GM06990 (cell line): Measurements from ENCODE around the gene ANKRD44.
"Not testable (repeated sequence)": the region's sequence is repeated elsewhere in the genome, so short reads cannot be mapped to it uniquely, and the experiment has no call there.

Experiments used
- DNase-seq: peaks from one replicate; pipeline ENCODE4 v3.0.0-alpha.2; 2011; ENCODE audit not compliant: insufficient read length; ENCODE audit errors: extremely low read depth
- H3K27me3 ChIP-seq: replicated peaks from 2 replicates; pipeline ENCODE4 v1.6.0; 2011; ENCODE audit warnings: low read length; ENCODE audit not compliant: control insufficient read depth, insufficient read depth
- H3K36me3 ChIP-seq: 2 replicates; pipeline ENCODE4 v1.5.1; 2011; ENCODE audit warnings: low read length; ENCODE audit not compliant: control insufficient read depth, insufficient read depth
- H3K4me3 ChIP-seq: replicated peaks from 2 replicates; pipeline ENCODE4 v1.5.1; 2011; ENCODE audit warnings: low read depth, mild to moderate bottlenecking, control low read depth, low read length
- TF ChIP-seq, protein P1 (sequence below): IDR thresholded peaks from 2 replicates; pipeline ENCODE4 v1.5.1; 2011; ENCODE audit warnings: low read length, control low read depth, mild to moderate bottlenecking, inconsistent platforms; ENCODE audit not compliant: insufficient read depth, poor library complexity, severe bottlenecking

The ANKRD44 gene

DNA sequence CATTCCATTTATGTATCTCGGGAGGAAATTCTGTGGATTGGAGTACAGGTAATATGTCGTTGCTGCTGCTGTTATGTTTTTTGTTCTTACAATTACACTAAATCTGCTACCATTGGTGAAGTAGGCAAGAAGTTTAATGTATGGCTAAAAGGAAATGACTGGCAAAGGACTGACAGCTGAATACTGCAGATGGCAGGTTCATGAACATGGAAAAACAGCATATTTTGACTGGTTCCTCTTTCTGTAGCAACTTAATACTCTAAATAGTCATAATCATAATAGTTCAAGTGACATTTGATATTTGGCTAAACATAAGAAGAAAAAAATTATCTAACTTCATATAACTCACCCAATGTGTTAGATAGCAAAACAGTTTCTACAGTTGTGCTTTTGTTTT is 299.6 kb downstream of the ANKRD44 start:
- H3K27me3 ChIP-seq = no peaks in the 10 kb centered on the region
- peaks cover 8% of the 10 kb centered on the region for H3K36me3 ChIP-seq
- H3K4me3 ChIP-seq = no peak overlapping the region
- DNase-seq = no peak
- TF ChIP-seq, protein P1, sequence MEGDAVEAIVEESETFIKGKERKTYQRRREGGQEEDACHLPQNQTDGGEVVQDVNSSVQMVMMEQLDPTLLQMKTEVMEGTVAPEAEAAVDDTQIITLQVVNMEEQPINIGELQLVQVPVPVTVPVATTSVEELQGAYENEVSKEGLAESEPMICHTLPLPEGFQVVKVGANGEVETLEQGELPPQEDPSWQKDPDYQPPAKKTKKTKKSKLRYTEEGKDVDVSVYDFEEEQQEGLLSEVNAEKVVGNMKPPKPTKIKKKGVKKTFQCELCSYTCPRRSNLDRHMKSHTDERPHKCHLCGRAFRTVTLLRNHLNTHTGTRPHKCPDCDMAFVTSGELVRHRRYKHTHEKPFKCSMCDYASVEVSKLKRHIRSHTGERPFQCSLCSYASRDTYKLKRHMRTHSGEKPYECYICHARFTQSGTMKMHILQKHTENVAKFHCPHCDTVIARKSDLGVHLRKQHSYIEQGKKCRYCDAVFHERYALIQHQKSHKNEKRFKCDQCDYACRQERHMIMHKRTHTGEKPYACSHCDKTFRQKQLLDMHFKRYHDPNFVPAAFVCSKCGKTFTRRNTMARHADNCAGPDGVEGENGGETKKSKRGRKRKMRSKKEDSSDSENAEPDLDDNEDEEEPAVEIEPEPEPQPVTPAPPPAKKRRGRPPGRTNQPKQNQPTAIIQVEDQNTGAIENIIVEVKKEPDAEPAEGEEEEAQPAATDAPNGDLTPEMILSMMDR = no peak

DNA sequence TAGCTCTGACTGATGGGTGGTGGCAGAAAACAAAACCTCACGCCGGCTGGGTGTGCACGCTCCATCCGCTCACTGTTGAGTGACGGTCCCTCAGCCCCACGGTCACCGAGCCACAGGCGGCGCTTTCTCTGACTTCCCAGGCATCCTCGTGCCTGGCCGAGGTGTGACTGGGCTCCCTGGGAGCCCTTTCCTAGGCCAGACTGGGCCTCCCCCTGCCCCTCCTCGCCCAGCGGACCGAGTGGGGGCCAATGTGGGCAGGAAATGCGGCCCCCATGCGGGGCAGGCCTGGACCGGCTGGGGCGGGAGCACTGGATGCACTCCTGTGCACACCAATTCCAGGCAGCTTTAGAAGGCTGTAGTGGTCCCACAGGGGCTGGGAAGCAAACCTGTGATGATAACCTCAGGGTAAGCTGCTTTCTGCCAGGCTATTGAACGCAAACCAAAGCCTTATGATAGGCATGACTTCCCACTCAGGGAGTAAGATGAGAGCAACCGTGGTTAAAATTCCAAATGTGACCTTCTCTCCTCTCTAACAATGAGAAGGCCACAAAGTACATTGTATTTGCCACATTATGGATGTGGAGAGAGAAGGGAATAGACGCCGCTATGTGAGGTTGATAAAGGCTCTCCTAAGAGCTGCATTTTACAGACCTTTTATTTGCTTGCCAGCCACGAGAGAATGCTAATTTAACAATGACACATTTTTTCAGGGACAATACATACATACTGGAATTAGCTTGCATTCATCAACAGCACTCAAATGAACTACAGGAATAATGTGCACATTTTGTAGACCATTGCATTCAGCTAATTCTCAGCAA is 300.2 kb downstream of the ANKRD44 start:
- no peak for DNase-seq
- no peaks in the 10 kb centered on the region for H3K27me3 ChIP-seq
- H3K4me3 ChIP-seq = no peak overlapping the region
- H3K36me3 ChIP-seq = peaks cover 13% of the 10 kb centered on the region
- TF ChIP-seq, protein P1 = no peak

DNA sequence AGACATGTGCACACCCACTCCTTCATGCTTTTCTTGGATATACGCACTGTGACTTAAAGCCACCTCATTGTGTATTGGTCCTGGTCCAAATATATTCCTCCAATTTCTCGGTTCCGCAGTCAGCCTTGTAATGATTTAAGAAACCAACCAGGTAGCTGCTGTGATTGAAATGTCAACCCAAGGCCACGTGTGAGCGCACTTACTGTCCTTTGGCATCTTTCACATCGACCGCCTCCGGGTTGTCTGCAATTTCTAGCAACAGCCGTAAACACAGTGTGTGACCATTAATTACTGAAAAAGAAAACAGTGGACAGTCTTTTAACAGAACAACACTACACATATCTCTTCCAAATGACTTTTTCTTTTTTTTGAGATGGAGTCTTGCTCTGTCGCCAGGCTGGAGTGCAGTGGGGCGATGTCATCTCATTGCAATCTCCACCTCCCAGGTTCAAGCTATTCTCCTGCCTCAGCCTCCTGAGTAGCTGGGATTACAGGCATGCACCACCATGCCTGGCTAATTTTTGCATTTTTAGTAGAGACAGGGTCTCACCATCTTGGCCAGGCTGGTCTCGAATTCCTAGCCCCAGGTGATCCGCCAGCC is 301.7 kb downstream of the ANKRD44 start:
- not testable (repeated sequence) for H3K4me3 ChIP-seq, H3K27me3 ChIP-seq, DNase-seq
- peaks cover 14% of the 10 kb centered on the region for H3K36me3 ChIP-seq

DNA sequence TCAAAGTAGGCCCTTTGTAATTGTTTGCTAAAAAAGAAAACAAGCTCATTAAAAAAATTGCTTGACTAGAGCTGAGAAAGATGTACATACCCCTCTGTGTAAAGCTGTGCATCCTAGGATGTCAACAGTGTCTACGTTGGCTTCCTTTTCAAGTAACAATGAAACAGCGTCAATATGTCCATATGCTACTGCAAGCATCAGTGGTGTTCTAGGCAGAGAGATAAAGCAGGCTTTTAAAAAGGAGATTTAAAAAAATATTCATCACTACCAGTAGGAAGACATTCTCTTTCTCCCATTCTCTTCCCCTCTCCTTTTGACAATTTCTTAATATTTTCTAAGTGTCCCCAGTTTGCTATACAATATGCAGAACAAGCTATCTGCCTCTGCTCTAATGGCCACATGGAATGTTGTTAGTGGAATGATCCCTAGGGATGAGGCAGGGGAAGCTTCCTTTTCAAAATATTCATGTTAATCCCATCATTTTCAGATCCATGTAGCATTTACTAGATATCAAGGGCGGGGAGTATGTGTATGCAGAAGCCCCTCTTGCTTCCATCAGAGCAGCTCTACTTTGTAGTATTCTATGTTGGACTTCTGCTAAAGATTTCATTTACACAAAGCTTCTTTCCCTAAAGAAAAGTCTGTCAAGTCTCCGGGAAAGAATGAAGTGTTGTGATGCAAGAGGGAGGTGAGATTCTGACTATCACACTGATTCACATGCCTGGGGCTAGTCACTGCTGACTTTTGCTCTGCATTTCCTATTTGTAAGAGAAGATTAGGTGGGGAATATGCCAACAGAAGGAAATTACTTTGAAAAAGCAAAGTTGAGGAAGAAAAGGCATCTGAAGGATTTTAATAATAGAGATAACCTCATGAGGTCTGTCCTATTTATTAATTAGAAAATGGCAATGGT is 302.6 kb downstream of the ANKRD44 start:
- Histone ChIP-seq H3K4me3 (no peak overlapping the region), H3K27me3 (no peaks in the 10 kb centered on the region), H3K36me3 (peaks cover 10% of the 10 kb centered on the region)
- no peak for DNase-seq
- TF ChIP-seq, protein P1 = no peak

DNA sequence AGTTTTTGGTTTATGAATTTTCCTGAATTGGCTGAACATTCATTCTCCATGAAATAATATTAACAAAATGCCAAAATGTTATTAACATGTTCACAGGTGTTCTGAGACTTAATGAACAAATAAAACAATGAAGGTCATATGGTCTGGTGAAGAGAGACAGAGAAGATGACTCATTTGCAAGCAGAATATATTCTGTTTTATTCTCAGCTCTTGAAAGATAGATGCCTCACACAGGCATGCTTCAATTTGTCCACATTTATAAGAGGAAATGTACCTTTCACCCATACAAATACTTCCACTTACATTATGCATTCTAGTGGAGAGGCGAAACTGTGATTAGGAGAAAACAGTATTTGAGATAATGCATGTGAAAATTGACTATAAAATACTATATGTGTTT is 308.7 kb downstream of the ANKRD44 start:
- TF ChIP-seq, protein P1 = no peak
- Histone ChIP-seq H3K36me3 (peaks cover 10% of the 10 kb centered on the region), H3K27me3 (no peaks in the 10 kb centered on the region), H3K4me3 (no peak overlapping the region)
- DNase-seq = no peak
